ENCODE measurements around the gene ODAD3.

DNA sequence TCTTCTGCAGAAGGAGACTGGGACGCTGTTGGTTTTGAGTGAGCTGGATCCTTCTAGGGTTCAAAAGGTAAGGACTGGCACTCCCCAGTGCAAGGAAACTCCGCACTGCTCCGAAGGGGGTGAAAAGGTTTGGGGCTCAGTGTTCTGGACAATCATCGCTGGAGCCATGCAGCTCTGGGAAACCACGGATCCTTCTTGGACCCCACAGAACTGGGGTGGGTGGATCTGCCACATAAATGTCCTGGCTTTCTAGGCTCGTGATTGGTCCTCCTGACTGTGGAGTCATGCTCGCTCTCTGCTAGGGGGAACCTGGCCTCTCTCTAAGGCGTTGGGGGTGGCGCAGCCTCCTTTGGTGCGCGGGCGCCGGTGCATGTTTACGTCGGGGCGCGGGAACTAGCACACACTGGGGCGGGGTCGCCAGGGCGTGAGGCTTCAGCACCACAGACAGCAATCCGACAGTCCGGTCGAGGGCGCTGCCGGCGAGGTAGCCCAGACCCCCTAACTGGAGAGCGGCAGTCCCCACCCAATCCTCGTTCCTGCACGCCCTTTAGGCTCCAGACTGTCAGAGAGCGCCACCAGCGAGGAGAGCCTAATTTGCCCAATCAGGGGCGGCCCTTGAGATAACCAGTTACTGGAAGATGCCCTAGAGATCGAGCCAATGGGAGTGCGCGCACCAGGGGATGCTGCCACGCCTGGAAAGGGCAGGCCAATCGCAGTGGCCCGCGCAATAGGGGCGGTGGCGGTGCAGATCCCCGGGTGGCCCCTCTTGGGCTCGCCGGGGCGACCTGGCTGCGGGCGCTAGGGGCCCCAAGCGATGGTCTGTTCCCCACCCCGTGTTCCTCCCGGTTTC, 46.8 kb upstream of the ODAD3 start:
- TF ChIP-seq, protein P1, sequence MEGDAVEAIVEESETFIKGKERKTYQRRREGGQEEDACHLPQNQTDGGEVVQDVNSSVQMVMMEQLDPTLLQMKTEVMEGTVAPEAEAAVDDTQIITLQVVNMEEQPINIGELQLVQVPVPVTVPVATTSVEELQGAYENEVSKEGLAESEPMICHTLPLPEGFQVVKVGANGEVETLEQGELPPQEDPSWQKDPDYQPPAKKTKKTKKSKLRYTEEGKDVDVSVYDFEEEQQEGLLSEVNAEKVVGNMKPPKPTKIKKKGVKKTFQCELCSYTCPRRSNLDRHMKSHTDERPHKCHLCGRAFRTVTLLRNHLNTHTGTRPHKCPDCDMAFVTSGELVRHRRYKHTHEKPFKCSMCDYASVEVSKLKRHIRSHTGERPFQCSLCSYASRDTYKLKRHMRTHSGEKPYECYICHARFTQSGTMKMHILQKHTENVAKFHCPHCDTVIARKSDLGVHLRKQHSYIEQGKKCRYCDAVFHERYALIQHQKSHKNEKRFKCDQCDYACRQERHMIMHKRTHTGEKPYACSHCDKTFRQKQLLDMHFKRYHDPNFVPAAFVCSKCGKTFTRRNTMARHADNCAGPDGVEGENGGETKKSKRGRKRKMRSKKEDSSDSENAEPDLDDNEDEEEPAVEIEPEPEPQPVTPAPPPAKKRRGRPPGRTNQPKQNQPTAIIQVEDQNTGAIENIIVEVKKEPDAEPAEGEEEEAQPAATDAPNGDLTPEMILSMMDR (CRISPR knock-in tag; IDR thresholded peaks at IDR 0.05) = no peak; the same call in 1 of the 2 replicates
- TF ChIP-seq ZNF362 (CRISPR knock-in tag; IDR thresholded peaks at IDR 0.05; ENCODE audit: borderline replicate concordance) (no peak), ELF4 (CRISPR knock-in tag; IDR thresholded peaks at IDR 0.05; ENCODE audit: borderline replicate concordance) (no peak), ZNF652 (CRISPR knock-in tag; IDR thresholded peaks at IDR 0.05; ENCODE audit: borderline replicate concordance, low read depth) (no peak), PHF8 (CRISPR knock-in tag; IDR thresholded peaks at IDR 0.05) (no peak), ZBTB20 (CRISPR knock-in tag; IDR thresholded peaks at IDR 0.05; ENCODE audit: borderline replicate concordance, low read depth) (no peak), ATF1 (CRISPR knock-in tag; IDR thresholded peaks at IDR 0.05) (no peak), MAFK (conservative IDR thresholded peaks at IDR 0.05 in 1 of 2, IDR thresholded peaks at IDR 0.05 in 1 of 2; ENCODE audit: low read length in 2 of 2) (no peak), ZNF782 (CRISPR knock-in tag; IDR thresholded peaks at IDR 0.05; ENCODE audit: borderline replicate concordance) (no peak), POLR2AphosphoS5 (IDR thresholded peaks at IDR 0.05; ENCODE audit: low read depth, low read length) (no peak), ZNF354B (CRISPR knock-in tag; IDR thresholded peaks at IDR 0.05) (no peak), FOXJ3 (CRISPR knock-in tag; IDR thresholded peaks at IDR 0.05; ENCODE audit: borderline replicate concordance) (no peak)
- TF ChIP-seq, protein P2, sequence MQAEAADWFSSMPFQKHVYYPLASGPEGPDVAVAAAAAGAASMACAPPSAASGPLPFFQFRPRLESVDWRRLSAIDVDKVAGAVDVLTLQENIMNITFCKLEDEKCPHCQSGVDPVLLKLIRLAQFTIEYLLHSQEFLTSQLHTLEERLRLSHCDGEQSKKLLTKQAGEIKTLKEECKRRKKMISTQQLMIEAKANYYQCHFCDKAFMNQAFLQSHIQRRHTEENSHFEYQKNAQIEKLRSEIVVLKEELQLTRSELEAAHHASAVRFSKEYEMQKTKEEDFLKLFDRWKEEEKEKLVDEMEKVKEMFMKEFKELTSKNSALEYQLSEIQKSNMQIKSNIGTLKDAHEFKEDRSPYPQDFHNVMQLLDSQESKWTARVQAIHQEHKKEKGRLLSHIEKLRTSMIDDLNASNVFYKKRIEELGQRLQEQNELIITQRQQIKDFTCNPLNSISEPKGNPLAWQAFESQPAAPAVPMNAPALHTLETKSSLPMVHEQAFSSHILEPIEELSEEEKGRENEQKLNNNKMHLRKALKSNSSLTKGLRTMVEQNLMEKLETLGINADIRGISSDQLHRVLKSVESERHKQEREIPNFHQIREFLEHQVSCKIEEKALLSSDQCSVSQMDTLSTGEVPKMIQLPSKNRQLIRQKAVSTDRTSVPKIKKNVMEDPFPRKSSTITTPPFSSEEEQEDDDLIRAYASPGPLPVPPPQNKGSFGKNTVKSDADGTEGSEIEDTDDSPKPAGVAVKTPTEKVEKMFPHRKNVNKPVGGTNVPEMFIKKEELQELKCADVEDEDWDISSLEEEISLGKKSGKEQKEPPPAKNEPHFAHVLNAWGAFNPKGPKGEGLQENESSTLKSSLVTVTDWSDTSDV (CRISPR knock-in tag; IDR thresholded peaks at IDR 0.05) = no peak
- TF ChIP-seq, protein P3, sequence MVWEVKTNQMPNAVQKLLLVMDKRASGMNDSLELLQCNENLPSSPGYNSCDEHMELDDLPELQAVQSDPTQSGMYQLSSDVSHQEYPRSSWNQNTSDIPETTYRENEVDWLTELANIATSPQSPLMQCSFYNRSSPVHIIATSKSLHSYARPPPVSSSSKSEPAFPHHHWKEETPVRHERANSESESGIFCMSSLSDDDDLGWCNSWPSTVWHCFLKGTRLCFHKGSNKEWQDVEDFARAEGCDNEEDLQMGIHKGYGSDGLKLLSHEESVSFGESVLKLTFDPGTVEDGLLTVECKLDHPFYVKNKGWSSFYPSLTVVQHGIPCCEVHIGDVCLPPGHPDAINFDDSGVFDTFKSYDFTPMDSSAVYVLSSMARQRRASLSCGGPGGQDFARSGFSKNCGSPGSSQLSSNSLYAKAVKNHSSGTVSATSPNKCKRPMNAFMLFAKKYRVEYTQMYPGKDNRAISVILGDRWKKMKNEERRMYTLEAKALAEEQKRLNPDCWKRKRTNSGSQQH (CRISPR knock-in tag; IDR thresholded peaks at IDR 0.05; ENCODE audit: low read depth) = no peak
